UCSD-AML1 (cell line): ENCODE data around the gene ZP1.

Source experiments
- DNase-seq: peaks from one replicate; lab custom pipeline; 2025; ENCODE audit not compliant: unreplicated experiment; lab: John Stamatoyannopoulos, UW

The ZP1 gene

DNA sequence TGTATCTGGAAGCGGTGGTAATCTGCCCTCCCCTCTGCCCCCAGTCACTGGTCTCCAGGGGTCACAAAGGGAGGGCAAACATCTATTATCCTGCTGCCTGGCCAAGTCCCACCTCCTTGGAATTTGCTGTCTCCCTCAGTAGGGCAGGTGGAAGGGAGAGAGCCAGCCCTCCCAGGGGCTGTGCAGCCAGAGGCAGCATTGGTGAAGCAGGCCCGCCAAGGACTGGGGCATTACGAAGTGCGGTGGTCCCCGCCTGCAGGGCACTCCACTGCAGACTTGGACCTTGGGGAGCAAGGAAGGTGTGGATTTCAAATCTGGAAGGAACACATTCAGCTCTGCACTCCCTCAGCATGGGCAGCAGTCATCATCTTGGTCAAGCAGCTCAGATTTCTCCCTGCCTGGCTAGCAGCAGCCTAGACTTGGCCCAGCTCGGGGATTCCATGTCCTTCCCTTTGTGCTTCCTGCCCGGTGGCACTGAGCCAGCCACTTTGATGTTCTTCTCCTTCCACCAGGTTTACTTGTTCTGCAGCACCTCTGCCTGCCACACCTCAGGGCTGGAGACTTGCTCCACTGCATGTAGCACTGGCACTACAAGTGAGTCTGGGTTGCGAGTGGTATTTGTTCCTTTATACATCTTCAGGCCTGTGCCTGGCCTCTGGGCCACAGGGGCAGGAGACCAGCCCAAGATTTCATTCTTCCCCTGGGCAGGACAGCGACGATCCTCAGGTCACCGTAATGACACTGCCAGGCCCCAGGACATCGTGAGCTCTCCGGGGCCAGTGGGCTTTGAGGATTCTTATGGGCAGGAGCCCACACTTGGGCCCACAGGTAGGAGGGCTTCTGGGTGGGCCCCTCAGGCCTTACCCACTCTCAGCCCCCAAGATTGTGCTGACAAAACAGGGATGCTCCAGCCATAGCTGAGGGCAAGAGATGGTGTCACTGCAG lies 7.4 kb downstream of the ZP1 start:
- no peak for DNase-seq

DNA sequence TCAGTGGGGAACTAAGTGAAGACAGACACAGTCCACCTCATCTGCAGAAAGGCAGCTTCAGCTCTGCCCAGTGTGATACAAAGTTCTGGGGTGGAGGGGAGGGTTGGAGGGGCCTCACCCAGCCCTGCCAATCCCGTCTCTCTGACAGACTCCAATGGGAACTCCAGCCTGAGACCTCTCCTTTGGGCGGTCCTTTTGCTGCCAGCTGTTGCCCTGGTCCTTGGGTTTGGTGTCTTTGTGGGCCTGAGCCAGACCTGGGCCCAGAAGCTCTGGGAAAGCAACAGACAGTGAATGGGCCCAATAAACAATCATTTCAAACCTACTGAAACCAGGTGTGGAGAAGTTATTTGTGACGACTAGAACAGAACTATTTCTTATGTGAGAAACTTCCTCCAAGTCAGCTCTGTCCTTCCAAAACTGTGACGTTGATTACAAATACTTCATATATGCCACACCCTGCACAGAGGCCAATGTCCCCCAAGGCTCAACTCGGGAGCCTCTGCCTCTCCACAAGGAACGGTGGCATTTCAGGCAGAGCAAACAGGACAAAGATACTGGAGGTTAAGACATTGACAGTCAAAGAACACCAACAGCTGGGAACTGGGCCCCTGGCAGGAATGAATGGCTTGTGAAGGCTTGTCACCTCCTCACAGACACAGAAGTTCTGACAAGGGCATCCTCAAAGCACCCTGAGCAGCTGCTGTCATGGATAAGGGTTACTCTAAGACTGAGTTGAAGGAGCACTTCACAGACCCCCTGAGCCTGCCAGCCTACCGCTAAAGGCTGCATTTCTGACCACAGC lies 8.2 kb downstream of the ZP1 start:
- DNase-seq, result no peak

DNA sequence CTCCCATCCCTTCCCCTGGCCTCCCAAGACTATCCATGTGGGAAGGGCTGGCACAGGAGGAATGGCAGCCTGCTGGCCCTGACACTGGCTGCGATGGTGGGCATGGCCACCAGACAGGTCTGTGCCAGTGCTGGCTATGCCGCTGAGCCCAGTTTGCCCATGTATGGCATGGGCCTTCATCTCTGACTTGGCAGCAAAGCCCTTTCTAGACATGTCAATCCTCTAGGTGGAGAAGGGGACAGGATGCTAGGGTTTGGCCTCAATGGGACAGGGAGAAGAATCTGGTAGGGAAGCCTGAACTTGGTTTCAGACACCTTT lies 8.8 kb downstream of the ZP1 start:
- DNase-seq, result no peak

DNA sequence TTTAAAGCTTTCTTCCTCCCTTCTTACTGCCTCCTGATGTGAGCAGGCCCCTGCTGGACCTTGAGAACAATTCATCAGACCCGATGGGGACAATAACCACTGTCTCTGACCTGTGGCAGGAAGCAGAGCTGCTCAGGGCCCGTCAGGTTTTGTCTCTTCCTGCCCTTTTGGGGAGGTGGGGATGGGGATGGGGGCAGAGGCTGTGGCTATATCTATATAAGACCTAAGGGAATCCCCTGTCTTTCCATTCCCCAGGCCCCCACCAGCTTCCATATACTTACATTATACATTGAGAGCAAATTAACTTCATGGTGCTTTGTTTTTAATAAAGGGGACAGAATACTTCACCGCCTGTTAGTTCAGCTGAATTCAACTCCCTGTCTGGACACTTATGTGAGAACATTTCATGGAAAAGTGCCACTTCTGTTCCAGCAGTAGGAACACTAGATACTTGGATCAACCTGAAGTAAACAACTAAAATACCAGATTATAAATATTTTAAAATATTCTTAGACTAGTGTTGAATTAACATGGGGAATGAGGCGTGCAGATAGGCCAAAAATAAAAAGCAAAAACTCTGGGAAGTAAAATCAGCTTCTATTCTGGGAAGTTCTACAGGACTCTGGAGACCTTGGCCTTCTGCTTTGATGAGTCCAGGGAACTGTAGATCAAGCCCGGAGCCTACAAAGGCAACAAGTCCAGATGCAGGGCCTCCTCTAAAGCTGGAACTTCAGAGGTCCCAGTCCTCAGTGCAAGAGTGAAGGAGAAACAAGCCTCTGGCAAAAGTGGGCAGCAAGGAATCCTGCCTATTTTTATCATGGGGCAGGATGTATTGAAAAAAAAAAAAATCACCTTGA lies 11.1 kb downstream of the ZP1 start:
- no peak for DNase-seq

DNA sequence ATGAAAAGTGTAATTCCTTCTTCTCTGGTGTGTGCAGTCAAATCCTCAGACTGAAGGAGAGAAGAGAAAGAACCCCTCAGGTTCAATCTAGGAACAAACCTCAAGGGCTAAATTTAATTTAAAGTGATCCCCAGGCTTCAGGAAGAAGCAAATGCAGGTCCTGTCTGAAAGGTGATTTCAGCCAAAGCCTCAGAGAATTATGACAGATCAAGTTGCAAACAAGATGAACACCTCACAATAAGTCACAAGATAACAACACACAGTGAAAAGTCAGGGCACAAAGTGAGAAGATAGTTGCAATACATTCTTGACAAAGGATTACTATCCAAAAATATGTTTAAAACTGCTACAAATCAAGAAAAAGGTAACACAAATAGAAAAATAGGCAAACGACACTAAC lies 11.8 kb downstream of the ZP1 start:
- no peak for DNase-seq

DNA sequence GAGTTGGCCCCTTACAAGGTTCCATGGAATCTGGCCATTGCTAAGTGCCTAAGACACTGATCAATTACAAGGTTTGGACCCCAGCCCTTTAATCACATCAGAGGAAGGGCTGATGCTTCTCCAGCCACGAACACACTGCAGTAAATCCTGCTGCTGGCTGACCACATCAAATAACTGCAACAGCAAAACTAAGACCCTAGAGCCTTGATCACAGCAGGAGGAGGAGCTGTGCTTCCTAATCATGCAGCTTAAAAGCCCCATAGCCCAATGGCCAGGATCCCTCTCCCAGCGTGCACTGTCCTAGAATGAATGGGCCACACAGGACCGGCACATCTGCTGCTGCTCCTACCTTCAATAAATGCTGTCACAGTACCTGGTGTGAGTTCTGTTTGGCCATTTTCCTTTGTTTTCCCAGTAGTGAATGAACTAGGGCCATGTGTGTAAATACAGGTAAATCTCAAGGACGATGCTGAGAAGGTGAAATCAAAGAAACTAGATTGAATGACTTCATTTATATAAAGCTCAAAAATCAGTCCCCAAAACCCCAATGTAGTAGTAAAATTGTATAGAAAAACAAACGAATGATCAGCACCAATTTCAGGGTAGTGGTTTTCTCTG lies 12.7 kb downstream of the ZP1 start:
- no peak for DNase-seq

DNA sequence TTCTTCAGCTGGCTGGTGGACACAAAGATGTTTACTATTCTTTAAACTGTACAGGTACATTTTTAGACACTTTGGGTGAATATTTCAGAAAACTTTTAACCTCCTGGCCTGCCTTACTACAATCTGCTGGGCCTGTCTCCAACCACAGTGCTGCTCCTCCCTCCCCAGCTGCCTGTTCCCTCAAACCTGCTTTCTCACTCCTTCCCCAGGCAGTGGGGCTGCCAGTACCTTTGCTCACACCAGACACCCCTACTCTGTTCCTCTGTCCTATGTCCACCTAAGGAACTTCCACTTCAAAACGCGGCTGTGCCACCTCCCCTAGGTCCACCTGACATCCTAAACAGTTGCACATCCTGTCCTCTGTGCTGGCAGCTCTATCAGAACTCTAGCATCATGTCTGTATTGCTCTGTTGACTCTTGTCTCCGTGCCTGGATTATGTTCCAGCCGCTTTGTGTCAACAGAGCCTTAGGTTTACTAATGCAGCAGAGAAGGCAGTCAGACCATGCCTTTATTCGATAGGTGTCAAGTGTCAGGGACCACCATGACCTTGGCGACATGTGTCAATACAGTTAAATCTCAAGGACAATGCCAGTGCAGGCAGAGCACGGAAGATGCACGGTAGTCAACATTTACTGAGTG lies 13.4 kb downstream of the ZP1 start:
- DNase-seq, result no peak

DNA sequence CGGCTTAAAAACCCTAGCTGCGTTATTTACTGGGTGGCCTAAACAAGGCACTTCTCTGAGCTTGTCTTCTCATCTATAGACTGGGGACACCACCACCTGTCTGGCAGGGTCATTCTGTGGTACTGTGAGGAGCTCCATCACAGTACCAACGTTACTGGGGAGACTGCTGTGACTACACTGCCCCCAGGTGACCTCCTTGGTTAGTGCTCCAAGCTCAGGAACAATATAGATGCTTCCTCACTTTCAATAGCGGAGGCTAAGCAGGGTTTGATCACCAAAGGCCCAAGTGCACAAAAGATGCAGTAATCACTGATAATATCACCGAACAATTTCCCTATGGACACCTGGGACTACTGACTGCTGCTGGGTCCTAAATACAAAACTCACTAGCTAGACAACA lies 20.2 kb downstream of the ZP1 start:
- peak; percentile 52 for DNase-seq

DNA sequence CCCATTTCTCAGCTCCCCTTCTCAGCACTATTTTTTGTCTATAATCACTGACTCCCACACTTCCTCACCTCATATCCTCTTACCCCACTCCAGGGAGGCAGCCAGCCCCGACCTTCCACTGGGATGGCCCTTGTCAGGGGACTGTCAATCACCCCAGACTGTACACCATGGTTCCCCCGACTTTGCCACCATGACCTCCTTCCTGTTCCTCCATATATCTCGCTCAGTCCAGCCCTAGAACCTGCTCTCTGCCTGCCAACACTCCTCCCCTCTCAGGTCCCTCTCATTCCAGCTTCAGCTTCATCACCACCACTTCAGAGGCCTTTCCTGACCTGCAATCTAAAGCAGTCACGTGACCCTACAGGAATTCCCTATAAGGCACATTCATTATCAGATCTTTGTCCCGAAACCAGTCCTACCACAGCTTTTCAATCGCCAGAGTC lies 22.5 kb downstream of the ZP1 start:
- no peak for DNase-seq

DNA sequence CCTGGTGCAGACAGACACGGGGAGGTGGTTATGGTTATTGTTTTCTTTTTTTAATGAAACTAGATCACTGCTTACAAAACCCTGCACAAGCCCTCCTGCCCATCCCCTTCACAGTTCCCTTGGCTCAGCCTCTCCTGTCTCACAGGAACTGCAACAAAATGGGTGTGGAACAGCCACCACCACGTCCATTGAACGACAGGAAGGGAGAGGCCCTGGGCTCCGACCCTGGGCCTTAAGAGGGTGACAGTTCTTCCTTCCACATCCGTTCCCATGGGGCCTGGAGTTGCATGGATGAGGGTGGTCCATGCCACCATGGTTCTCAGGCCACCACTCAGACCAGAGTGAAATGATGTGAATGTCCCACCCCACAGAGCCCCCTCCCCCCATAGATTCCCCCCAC lies 23.4 kb downstream of the ZP1 start:
- DNase-seq, result peak; percentile 34

DNA sequence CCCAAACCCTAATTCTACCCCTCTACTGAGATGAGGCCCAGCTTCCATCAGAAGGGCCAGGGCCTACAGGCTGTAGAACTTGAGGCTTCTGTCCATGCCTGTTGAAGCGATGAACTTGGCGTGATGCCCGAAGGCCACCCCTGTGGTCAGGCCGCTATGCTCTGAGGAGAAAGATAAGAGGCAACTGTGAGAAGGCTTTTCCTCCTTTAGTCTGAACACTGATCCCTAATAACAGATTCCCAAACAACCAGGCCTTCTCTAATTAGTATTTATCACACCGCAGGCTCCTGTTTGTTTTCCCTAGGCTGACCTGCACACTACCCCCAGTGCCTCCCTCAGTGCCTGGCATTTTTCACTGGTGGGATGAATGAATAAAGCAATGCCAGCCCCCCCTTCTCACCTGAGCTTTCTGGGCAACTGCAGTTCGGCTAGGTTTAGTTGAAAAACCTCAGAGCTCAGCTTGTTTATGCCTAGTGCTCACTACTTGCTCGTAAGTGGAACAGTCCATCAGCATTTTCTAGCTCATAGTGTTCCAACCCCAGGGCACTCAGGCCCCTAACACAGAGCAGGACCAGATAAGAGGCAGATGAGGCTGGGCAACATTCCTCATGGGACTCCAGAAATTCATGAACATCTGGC lies 23.9 kb downstream of the ZP1 start:
- peak; percentile 65 for DNase-seq

DNA sequence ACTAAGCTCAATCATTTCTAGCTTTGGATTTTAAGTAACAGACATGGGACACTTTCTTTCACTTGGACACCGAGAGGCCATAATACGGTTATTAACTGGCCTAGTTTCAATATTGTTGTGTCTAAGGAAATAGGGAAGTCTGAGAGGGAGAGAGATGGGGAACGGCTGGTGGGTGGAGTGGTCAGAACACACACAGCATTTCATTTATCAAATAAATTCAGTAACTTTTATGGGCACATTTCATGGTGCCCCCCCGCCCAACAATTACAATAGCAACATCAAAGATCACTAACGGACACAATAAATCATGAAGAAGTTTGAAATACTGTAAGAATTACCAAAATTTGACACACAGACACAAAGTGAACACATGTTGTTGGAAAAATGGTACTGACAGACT lies 28.3 kb downstream of the ZP1 start:
- no peak for DNase-seq

DNA sequence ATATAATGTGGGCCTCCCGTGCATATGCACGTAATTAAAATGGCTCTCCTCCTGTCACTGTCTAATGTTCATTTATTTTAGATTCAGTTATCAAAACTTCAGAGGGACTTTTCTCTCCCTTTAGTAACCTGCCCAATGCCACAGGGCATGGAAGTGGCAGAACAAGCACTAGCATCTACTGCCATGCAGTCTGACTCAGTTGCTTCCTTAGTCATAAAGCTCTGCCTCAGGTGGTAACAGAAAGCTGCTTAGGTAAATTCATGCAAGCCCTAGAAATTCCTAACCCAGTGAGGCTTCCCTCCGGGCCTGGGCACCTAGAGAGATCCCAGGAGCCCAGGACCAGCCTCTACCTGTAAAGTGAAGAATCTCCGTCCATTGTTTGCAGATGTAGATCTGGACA lies 30.2 kb downstream of the ZP1 start:
- no peak for DNase-seq

DNA sequence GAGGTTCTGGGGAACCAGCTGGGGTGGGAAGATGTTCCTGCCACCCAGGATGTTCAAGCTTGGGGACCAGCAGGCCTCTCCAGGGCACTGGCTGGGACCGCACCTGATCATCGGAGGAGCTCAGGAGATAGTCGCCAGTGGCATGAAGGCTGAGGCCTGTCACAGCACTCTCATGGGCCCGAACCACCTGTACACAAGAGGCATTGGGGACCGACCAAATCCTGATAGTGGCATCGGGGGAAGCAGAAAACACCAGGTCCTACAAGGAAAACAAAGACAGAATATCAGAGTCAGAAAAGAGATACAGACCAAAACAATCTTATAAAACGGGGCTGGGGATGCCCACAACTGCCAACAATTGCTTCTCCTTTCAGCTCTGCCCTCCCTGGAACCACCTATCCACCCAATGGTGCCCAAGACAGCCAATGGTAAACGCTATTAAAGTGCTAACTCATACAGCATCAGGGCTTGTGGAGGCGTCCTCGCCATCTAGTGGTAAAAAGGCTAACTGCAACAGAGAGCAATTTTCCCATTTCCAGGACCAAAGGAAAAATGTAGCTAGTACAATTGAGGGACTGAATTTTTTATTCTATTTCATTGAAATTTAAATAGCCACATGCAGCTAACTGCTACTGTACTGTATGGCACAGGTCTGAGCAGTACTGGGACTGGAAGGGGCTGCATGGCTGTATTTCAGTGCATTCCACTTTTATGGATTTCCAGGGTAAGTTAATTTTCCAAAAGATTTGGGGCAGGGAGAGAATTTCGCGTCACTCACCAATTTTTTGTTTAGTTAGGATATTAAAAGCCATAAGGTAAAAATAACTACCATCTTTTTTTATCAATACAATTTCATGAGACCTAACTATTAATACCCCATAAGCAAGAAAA lies 31.9 kb downstream of the ZP1 start:
- peak; percentile 34 for DNase-seq

DNA sequence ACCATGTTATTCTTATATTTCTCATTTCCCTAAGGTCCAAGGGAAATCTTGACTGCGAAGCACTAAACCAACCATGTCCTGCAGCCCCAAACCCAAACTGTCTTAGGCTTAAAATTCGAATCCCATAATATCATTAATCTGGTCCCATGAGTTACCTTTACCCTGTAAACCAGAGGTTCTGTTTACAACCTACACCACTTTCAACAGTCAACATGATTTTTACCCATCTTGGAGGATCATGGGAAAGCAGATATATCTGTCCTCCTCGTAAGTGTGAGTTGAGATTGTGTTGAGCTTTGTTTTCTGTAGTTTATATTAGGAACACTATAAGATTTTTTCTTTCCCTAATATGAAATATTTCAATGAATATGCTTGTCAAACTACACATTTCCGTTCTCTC lies 32.6 kb downstream of the ZP1 start:
- DNase-seq, result no peak

DNA sequence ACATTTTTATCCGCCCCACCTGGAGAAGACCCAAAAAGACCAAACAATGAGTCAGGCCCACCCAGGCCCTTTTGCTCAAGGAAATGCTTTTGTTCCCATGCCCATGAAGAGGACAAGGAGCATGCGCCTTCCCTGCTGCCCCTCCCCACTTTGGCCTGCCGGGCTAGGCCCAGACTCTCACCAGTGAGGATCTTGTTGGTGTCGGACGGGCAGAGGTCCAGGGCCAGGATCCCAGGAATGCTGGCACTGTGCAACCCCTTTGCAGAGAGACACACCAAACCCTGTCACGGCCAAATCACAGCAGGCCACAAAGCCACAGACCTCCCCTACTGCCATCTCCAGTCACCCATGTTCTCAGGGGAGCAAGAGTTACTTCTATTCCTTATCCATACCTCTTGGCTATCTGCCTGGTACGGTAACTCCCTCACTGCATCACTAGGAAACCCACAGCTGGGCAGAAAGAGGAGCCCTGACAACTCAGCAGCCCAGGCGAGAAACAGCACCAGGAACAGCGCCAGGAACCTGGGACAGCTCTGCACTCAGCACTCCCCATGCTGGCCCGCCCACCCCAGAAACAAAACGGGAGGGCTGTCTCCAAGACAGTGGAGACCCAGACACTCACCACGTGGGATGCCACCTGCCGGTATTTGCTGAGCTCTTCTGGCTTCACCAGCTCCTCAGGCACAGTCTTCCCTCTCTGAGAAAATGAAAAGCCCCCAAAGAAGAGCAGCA lies 33.5 kb downstream of the ZP1 start:
- DNase-seq, result no peak

DNA sequence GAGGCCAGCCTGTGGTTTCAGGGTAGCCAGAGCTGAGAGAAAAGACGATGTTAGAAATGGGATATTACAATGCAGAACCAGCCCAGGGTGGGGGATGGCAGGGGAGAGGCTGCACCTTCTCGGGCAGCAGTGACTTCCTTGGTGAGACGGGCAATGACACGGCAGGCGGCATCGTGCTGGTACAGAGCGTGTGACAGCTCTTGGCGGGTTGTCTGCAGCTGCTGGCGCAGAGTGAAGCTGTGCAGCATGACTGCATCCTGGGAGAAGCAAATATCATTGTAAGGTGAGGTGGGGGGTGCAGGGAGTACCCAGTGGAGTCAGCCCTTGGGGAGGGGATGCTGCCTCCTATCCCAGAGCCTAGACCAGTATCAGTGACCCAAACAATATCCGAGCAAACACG lies 35.3 kb downstream of the ZP1 start:
- DNase-seq, result no peak

DNA sequence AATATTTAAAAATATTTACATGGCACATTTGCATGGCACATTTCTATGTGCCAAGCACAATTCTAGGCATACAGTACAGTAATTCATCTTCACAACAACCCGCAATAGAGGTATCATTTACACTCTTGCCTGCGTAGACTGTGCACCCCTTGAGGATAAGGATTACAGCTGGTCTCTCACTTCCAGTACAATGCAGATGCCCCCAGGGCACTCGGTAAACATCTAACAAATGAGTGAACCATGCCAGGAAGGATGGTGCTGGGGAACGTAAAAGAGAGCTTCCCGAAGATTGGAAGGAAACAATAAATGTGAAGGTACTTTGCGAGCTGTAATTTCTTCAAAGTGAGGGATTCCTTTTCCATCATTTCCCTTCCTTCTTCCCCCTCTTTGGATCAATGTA lies 37.7 kb downstream of the ZP1 start:
- no peak for DNase-seq
